Natural killer cell (primary cell): ENCODE results near the gene RAC2. TPM values are rescaled to one million over a fixed set of nuclear protein-coding genes. Genes with fewer than 3 reads are reported as not detected.

ENCODE experiments used
- ATAC-seq, 3 donors: fragments of 150-1000 bp in 2 of 3; fragments of 200-7000 bp in 1 of 3; cut with Tn5 transposase; 1 replicate in 1 of 3; 2 replicates in 2 of 3; pipeline ENCODE4 v1.10.0; 2021; ENCODE audit warnings: mild to moderate bottlenecking in 2 of 3, moderate library complexity in 2 of 3
- DNase-seq, 2 donors: peaks; one replicate each; pipeline versions ENCODE4 v3.0.0 to v3.0.0-alpha.2; 2013 to 2021; ENCODE audit warnings: mixed read lengths in 1 of 2
- H3K27ac ChIP-seq: one replicate; pipeline ENCODE4 v1.5.1; 2013; ENCODE audit warnings: mild to moderate bottlenecking, low read length
- H3K27me3 ChIP-seq: one replicate; pipeline ENCODE4 v1.6.1; 2013; ENCODE audit warnings: low read length; ENCODE audit not compliant: control insufficient read depth, insufficient read depth
- H3K36me3 ChIP-seq: one replicate; pipeline ENCODE4 v1.6.1; 2013; ENCODE audit warnings: low read length; ENCODE audit not compliant: control insufficient read depth, insufficient read depth
- H3K4me1 ChIP-seq: one replicate; pipeline ENCODE4 v1.6.1; 2013; ENCODE audit warnings: low read length; ENCODE audit not compliant: control insufficient read depth, insufficient read depth
- H3K4me3 ChIP-seq: one replicate; pipeline ENCODE4 v1.5.1; 2013; ENCODE audit warnings: low read length
- H3K9me3 ChIP-seq: one replicate; pipeline ENCODE4 v1.6.1; 2013; ENCODE audit warnings: low read length; ENCODE audit not compliant: control insufficient read depth, insufficient read depth
- H3K27ac Mint-ChIP-seq, 2 donors: one replicate each; pipeline ENCODE4 v1.8.0; 2022; ENCODE audit warnings: mild to moderate bottlenecking in 2 of 2, mixed read lengths in 2 of 2, moderate library complexity in 1 of 2
- H3K27me3 Mint-ChIP-seq, 2 donors: one replicate each; pipeline ENCODE4 v1.8.0; 2022; ENCODE audit warnings: low read depth in 2 of 2, mixed read lengths in 2 of 2
- H3K36me3 Mint-ChIP-seq: one replicate; pipeline ENCODE4 v1.8.0; 2022; ENCODE audit warnings: mixed read lengths
- H3K4me1 Mint-ChIP-seq, 2 donors: one replicate each; pipeline ENCODE4 v1.8.0; 2022; ENCODE audit warnings: mixed read lengths in 2 of 2
- H3K4me3 Mint-ChIP-seq: one replicate; pipeline ENCODE4 v1.8.0; 2022; ENCODE audit warnings: mild to moderate bottlenecking, moderate library complexity, mixed read lengths
- H3K9me3 Mint-ChIP-seq, 2 donors: one replicate each; pipeline ENCODE4 v1.8.0; 2022; ENCODE audit warnings: mixed read lengths in 2 of 2
- CTCF ChIP-seq: fragments of 200-600 bp; IDR thresholded peaks from one replicate; pipeline ENCODE4 v1.8.0; 2022; ENCODE audit warnings: antibody characterized with exemption
- WGBS: methylation state at CpG from one replicate; pipeline ENCODE4 v1.1.7; 2013; ENCODE audit warnings: missing lambda C conversion rate; ENCODE audit not compliant: insufficient coverage; 5-methylcytosine and 5-hydroxymethylcytosine counted together
- intact Hi-C: fragments of 100-400 bp; cut with micrococcal nuclease; formaldehyde crosslinking; loops from one replicate; pipeline ENCODE4 v1.14.2; 2022
- total RNA-seq, 4 donors: library from RNA; stranded (reverse); fragments of 120-200 nt in 1 of 4; gene quantifications; one replicate each; pipeline versions ENCODE4 v1.2.3 to v1.2.4, GENCODE V29; 2013 to 2022

The RAC2 gene
- total RNA-seq, 3 donors from 2014 or later (not counting 1 experiment from before 2014, with no cell fraction given): 647 to 744 (median 741) TPM

- DNase-seq (peak in 1 of 2 donors; percentile 91), ATAC-seq (peak; percentile 25 to 53 (median 42))
- WGBS: 10% methylated on average over 5 of the region's 7 CpGs
- H3K4me1 Mint-ChIP-seq: peaks cover 48 to 57% of the 10 kb centered on the region in 2 donors
- H3K36me3 Mint-ChIP-seq: peaks cover 2% of the 10 kb centered on the region
- H3K4me3 Mint-ChIP-seq: peak overlapping the region; percentile 47
- Histone ChIP-seq H3K36me3 (peaks cover 6% of the 10 kb centered on the region), H3K27me3 (no peaks in the 10 kb centered on the region), H3K27ac (peak overlapping the region; percentile 53), H3K9me3 (no peaks in the 10 kb centered on the region), H3K4me3 (no peak overlapping the region), H3K4me1 (peaks cover 58% of the 10 kb centered on the region)
- peak overlapping the region; percentile 21 to 68 for H3K27ac Mint-ChIP-seq
- peaks cover 0 to 3% of the 10 kb centered on the region in 2 donors for H3K9me3 Mint-ChIP-seq
- no peak for TF ChIP-seq CTCF
- peaks cover 0 to 2% of the 10 kb centered on the region in 2 donors for H3K27me3 Mint-ChIP-seq
- intact Hi-C loops: no loop called here
Observed at GRCh38 chr22:37218771-37219411, 25.2 kb downstream of the RAC2 start.

DNA sequence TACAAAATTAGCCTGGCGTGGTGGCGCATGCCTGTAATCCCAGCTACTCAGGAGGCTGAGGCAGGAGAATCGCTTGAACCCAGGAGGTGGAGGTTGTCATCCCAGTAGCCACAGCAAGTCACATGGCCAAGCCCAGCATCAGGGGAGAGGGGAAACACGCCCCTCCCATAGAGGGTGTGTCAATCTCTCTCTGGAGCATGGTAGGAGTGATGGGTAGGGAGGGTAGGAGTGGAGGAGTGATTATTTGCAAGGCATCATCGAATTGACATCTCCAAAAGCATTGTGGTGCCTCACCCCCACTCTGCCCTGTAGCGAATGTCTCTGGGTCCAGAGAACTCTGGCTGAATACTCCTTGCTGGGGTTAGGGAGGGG, 25.7 kb downstream of the RAC2 start:
- H3K27ac Mint-ChIP-seq: peak overlapping the region in 1 of 2 donors; percentile 68
- peaks cover 53% of the 10 kb centered on the region for H3K4me1 ChIP-seq
- H3K9me3 Mint-ChIP-seq: peaks cover 0 to 3% of the 10 kb centered on the region in 2 donors
- intact Hi-C loops: no loop called here
- DNase-seq (no peak), ATAC-seq (no peak)
- H3K27ac ChIP-seq: peak overlapping the region; percentile 53
- peaks cover 0 to 2% of the 10 kb centered on the region in 2 donors for H3K27me3 Mint-ChIP-seq
- no peaks in the 10 kb centered on the region for H3K27me3 ChIP-seq
- H3K36me3 ChIP-seq: peaks cover 1% of the 10 kb centered on the region
- H3K36me3 Mint-ChIP-seq: no peaks in the 10 kb centered on the region
- H3K4me1 Mint-ChIP-seq: peaks cover 43 to 52% of the 10 kb centered on the region in 2 donors
- TF ChIP-seq CTCF: no peak
- H3K4me3 Mint-ChIP-seq: no peak overlapping the region
- WGBS: 77% methylated on average over 6 of the region's 6 CpGs
- H3K4me3 ChIP-seq: no peak overlapping the region
- no peaks in the 10 kb centered on the region for H3K9me3 ChIP-seq

DNA sequence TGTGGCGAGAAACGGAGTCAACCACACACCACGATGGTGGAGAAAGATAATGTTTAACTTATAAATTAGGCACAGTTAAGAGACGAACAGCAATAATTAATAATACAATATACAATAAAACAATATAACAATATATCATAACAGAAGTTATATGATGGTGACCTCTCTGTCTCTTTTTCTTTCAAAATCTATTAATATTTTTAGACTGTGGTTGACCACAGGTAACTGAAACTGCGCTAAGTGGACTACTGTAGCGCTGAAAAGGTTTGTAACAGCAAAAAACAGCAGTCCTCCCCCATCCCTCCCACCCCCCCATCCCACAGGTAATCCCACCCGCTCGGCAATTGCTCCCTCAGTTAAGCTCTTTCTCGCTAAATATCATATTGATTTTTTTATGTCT, 28.2 kb downstream of the RAC2 start:
- no peak for ATAC-seq
- no peaks in the 10 kb centered on the region for H3K36me3 Mint-ChIP-seq
- intact Hi-C loops: no loop called here
- peaks cover 19 to 27% of the 10 kb centered on the region in 2 donors for H3K4me1 Mint-ChIP-seq
- peaks cover 28% of the 10 kb centered on the region for H3K4me1 ChIP-seq
- DNase-seq: no peak
- no peak overlapping the region for H3K4me3 Mint-ChIP-seq
- H3K36me3 ChIP-seq: no peaks in the 10 kb centered on the region
- H3K9me3 Mint-ChIP-seq: no peaks in the 10 kb centered on the region
- TF ChIP-seq CTCF: no peak
- H3K27me3 ChIP-seq: no peaks in the 10 kb centered on the region
- H3K9me3 ChIP-seq: no peaks in the 10 kb centered on the region
- H3K27ac Mint-ChIP-seq: no peak overlapping the region
- H3K4me3 ChIP-seq: no peak overlapping the region
- no peak overlapping the region for H3K27ac ChIP-seq
- 62% methylated on average over 5 of the region's 9 CpGs for WGBS
- peaks cover 0 to 2% of the 10 kb centered on the region in 2 donors for H3K27me3 Mint-ChIP-seq

DNA sequence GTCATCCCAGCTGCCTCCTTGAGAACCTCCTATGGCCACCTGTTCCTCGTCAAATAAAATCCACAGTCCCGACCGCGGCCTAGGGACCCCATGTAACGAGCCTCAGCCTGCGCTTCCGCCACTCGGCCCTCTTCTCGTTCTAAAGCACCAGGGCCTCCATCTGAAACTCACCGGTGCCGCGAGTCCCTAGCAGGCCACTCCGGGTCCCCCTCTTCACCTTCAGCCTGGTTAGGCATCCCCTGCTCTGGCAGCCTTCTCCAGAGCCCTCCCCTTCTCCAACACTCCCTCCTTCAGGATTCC, 29.4 kb downstream of the RAC2 start:
- peaks cover 0 to 2% of the 10 kb centered on the region in 2 donors for H3K27me3 Mint-ChIP-seq
- H3K9me3 Mint-ChIP-seq: no peaks in the 10 kb centered on the region
- Histone ChIP-seq H3K27ac (no peak overlapping the region), H3K4me1 (peaks cover 17% of the 10 kb centered on the region), H3K4me3 (no peak overlapping the region), H3K27me3 (no peaks in the 10 kb centered on the region), H3K9me3 (no peaks in the 10 kb centered on the region), H3K36me3 (no peaks in the 10 kb centered on the region)
- no peak overlapping the region for H3K4me3 Mint-ChIP-seq
- intact Hi-C loops: no loop called here
- no peaks in the 10 kb centered on the region for H3K36me3 Mint-ChIP-seq
- H3K27ac Mint-ChIP-seq: no peak overlapping the region
- 96% methylated on average over 13 of the region's 13 CpGs for WGBS
- no peak for TF ChIP-seq CTCF
- ATAC-seq (no peak), DNase-seq (no peak)
- H3K4me1 Mint-ChIP-seq: peaks cover 17 to 19% of the 10 kb centered on the region in 2 donors
